DND-41 (cell line): ENCODE measurements around the gene CLTCL1.

Experiments
- ATAC-seq: fragments of 200-7000 bp; cut with Tn5 transposase; 3 replicates; pipeline ENCODE4 v1.9.1; 2021; ENCODE audit warnings: low read depth; ENCODE audit not compliant: insufficient read depth
- DNase-seq: peaks from one replicate; pipeline ENCODE4 v3.0.0-alpha.2; 2020
- H2AFZ ChIP-seq: 2 replicates; pipeline ENCODE4 v1.6.0; 2012; ENCODE audit warnings: low read depth, low read length
- H3K27ac ChIP-seq: 2 replicates; pipeline ENCODE4 v1.5.1; 2012; ENCODE audit warnings: low read length, inconsistent platforms
- H3K27me3 ChIP-seq: fragments of 200-600 bp; sonication (generic); 2 replicates; pipeline ENCODE4 v1.6.0; 2012; ENCODE audit warnings: low read length, mild to moderate bottlenecking, inconsistent platforms; ENCODE audit not compliant: insufficient read depth, poor library complexity
- H3K36me3 ChIP-seq: 2 replicates; pipeline ENCODE4 v1.5.1; 2012; ENCODE audit warnings: low read length, inconsistent platforms; ENCODE audit not compliant: insufficient read depth
- H3K4me1 ChIP-seq: 2 replicates; pipeline ENCODE4 v1.5.1; 2012; ENCODE audit warnings: mild to moderate bottlenecking, low read length; ENCODE audit not compliant: insufficient read depth
- H3K4me2 ChIP-seq: 2 replicates; pipeline ENCODE4 v1.6.0; 2012; ENCODE audit warnings: mild to moderate bottlenecking, moderate library complexity, low read length, inconsistent platforms; ENCODE audit not compliant: insufficient read depth
- H3K4me3 ChIP-seq, 2 experiments: fragments of 200-600 bp in 1 of 2; shearing (Covaris generic) in 1 of 2; 2 replicates each; pipeline ENCODE4 v1.5.1; 2012 to 2016; ENCODE audit warnings: inconsistent platforms in 2 of 2, low read length in 2 of 2, mild to moderate bottlenecking in 2 of 2, low read depth in 1 of 2, moderate library complexity in 1 of 2
- H3K79me2 ChIP-seq: 2 replicates; pipeline ENCODE4 v1.6.0; 2012; ENCODE audit warnings: low read length, inconsistent platforms; ENCODE audit not compliant: insufficient read depth
- H3K9ac ChIP-seq: 2 replicates; pipeline ENCODE4 v1.6.0; 2012; ENCODE audit warnings: low read depth, mild to moderate bottlenecking, inconsistent platforms, low read length, moderate library complexity
- H3K9me3 ChIP-seq: 2 replicates; pipeline ENCODE4 v1.5.1; 2012; ENCODE audit warnings: low read length, moderate library complexity, mild to moderate bottlenecking, inconsistent platforms; ENCODE audit not compliant: insufficient read depth, severe bottlenecking
- H4K20me1 ChIP-seq: 2 replicates; pipeline ENCODE4 v1.6.0; 2012; ENCODE audit warnings: low read length; ENCODE audit not compliant: insufficient read depth
- EZH2 ChIP-seq: IDR thresholded peaks from 3 replicates; pipeline ENCODE4 v1.6.1; 2012; ENCODE audit warnings: borderline replicate concordance, low read depth, mild to moderate bottlenecking, moderate library complexity, low read length, inconsistent platforms; ENCODE audit not compliant: severe bottlenecking
- TF ChIP-seq, protein P1 (sequence below): IDR thresholded peaks from 2 replicates; pipeline ENCODE4 v1.5.1; 2012; ENCODE audit warnings: borderline replicate concordance, low read length, moderate library complexity, mild to moderate bottlenecking; ENCODE audit not compliant: poor library complexity, severe bottlenecking; ENCODE audit errors: extremely low read depth

The CLTCL1 gene

DNA sequence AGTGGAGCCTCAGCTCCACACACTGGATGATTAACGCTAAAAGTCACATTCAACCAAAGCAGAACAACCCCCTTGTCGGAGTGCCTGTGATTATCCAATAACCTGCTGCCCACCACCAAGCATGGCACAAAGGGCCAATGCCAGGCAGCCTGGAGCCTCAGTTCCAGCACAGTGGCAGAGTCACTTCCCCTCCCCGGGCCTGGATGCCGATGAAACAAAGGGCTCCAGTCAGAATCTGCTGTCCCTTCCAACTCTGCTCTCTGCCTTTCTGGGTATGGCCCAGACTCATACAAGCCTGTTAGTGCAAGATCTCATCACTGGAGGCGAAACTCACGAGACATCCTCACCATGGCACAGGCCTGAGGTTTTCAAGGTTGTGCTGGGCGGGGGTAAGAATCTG lies 52.1 kb downstream of the CLTCL1 start:
- H3K36me3 ChIP-seq, result peaks cover 11% of the 10 kb centered on the region; the same call in 1 of the 2 replicates
- TF ChIP-seq EZH2, result no peak
- TF ChIP-seq, protein P1, sequence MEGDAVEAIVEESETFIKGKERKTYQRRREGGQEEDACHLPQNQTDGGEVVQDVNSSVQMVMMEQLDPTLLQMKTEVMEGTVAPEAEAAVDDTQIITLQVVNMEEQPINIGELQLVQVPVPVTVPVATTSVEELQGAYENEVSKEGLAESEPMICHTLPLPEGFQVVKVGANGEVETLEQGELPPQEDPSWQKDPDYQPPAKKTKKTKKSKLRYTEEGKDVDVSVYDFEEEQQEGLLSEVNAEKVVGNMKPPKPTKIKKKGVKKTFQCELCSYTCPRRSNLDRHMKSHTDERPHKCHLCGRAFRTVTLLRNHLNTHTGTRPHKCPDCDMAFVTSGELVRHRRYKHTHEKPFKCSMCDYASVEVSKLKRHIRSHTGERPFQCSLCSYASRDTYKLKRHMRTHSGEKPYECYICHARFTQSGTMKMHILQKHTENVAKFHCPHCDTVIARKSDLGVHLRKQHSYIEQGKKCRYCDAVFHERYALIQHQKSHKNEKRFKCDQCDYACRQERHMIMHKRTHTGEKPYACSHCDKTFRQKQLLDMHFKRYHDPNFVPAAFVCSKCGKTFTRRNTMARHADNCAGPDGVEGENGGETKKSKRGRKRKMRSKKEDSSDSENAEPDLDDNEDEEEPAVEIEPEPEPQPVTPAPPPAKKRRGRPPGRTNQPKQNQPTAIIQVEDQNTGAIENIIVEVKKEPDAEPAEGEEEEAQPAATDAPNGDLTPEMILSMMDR, result no peak
- H3K27ac ChIP-seq, result no peak overlapping the region
- no peak for DNase-seq
- H3K9ac ChIP-seq, result no peak overlapping the region
- no peaks in the 10 kb centered on the region for H3K27me3 ChIP-seq
- H2AFZ ChIP-seq, result no peak overlapping the region
- H4K20me1 ChIP-seq, result no peaks in the 10 kb centered on the region
- no peaks in the 10 kb centered on the region for H3K4me1 ChIP-seq
- no peak for ATAC-seq
- no peaks in the 10 kb centered on the region for H3K9me3 ChIP-seq
- H3K4me2 ChIP-seq, result no peak overlapping the region
- no peaks in the 10 kb centered on the region for H3K79me2 ChIP-seq
- H3K4me3 ChIP-seq, result no peak overlapping the region

DNA sequence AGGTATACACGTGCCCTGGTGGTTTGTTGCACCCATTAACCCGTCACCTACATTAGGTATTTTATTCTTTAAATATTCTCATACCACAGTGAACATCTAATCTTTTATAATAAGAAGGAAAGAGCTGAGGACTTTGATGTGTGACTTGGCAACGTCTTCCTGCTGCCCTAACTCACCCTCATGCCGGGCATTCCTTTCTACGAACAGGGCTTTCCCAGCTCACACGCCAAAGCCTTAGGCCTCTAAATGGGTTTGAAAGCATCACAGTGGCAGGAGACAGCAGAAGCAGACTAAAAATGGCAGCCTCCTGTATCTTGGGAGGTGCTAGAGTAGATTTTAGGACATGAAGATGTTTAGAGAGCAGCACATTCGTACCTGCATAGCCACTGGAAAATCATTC lies 52.6 kb downstream of the CLTCL1 start:
- Histone ChIP-seq H2AFZ (no peak overlapping the region), H4K20me1 (no peaks in the 10 kb centered on the region), H3K4me3 (no peak overlapping the region), H3K9me3 (no peaks in the 10 kb centered on the region), H3K27ac (no peak overlapping the region), H3K4me2 (no peak overlapping the region), H3K27me3 (no peaks in the 10 kb centered on the region), H3K79me2 (no peaks in the 10 kb centered on the region), H3K9ac (no peak overlapping the region), H3K4me1 (no peaks in the 10 kb centered on the region), H3K36me3 (peaks cover 17% of the 10 kb centered on the region; the same call in 1 of the 2 replicates)
- DNase-seq (no peak), ATAC-seq (no peak)
- TF ChIP-seq, protein P1, result no peak
- no peak for TF ChIP-seq EZH2

DNA sequence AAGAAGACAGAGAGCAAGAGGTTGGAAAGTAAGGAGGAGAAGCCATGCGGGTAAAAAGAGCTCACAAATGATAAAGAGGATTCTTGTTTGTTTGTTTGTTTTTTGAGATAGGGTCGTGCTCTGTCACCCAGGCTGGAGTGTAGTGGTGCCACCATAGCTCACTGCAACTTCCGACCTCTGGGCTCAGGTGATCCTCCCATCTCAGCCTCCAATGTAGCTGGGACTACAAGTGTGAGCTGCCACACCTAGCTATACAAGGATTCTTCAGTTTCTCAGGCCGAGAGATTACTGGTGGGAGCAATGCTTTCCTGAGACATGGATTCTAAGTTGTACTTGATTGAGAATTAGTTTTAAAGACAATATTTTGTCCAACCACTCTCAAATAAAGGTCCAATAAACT lies 55.6 kb downstream of the CLTCL1 start:
- ATAC-seq (no peak), DNase-seq (no peak)
- Histone ChIP-seq H3K27me3 (no peaks in the 10 kb centered on the region), H3K4me3 (no peak overlapping the region), H3K4me2 (no peak overlapping the region), H2AFZ (no peak overlapping the region), H3K79me2 (no peaks in the 10 kb centered on the region), H3K27ac (no peak overlapping the region), H3K36me3 (peaks cover 18% of the 10 kb centered on the region; the same call in 1 of the 2 replicates), H3K4me1 (no peaks in the 10 kb centered on the region), H4K20me1 (no peaks in the 10 kb centered on the region), H3K9me3 (no peaks in the 10 kb centered on the region), H3K9ac (no peak overlapping the region)
- TF ChIP-seq EZH2, result no peak
- TF ChIP-seq, protein P1, result no peak
